H7 (cell line): ENCODE measurements around the gene AGAP1. TPM values are rescaled to one million over a fixed set of nuclear protein-coding genes. Genes with fewer than 3 reads are reported as not detected.

ENCODE experiments used
- DNase-seq: peaks from one replicate; pipeline ENCODE4 v3.0.0; 2012
- H3K27me3 ChIP-seq: 2 replicates; pipeline ENCODE4 v1.6.0; 2011; ENCODE audit warnings: mild to moderate bottlenecking, low read length; ENCODE audit not compliant: control insufficient read depth, insufficient read depth
- H3K36me3 ChIP-seq: replicated peaks from 2 replicates; pipeline ENCODE4 v1.5.1; 2011; ENCODE audit warnings: low read length; ENCODE audit not compliant: control insufficient read depth, insufficient read depth
- H3K4me3 ChIP-seq: 2 replicates; pipeline ENCODE4 v1.5.1; 2011; ENCODE audit warnings: low read depth, mild to moderate bottlenecking, control low read depth, low read length, moderate library complexity; ENCODE audit not compliant: insufficient read depth
- total RNA-seq: library from RNA; depleted of rRNA; stranded (reverse); fragments of >200 nt; shearing (Covaris generic); gene quantifications from 2 replicates; pipeline ENCODE4 v1.2.3, GENCODE V29; 2014

Gene AGAP1
- total RNA-seq, 1 experiment from 2014 or later = 12.6 TPM

DNA sequence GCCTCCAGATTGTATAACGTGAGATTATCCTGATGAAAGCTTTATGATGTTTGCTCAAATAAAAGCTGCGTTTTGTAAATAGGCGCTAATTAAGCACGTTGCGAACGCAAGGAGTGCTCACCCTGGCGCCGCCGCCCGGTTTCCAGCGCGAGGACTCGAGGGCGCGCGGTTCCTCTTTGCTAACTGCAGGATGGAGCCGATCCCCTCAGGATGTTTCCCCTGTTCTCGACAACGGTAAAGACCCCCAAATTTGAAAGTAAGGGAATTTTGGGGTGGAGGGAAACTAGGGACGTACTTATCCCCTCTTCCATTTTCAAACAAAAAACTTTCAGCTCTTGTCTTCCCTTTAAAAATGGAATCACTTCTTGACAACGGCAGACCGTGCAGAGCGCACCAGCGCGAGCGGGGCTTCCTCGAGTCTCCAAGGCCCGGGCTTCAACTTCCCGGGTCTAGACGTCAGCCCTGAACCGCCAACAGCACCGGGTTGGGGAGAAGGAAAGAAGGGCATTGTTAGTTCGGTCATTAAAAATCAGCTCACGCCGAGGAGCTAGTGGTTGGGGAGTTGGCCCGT, 675.4 kb downstream of the AGAP1 start:
- H3K27me3 ChIP-seq = peaks cover 93% of the 10 kb centered on the region
- H3K36me3 ChIP-seq = no peaks in the 10 kb centered on the region
- peak overlapping the region; percentile 50; the same call in 1 of the 2 replicates for H3K4me3 ChIP-seq
- DNase-seq = peak; percentile 79

DNA sequence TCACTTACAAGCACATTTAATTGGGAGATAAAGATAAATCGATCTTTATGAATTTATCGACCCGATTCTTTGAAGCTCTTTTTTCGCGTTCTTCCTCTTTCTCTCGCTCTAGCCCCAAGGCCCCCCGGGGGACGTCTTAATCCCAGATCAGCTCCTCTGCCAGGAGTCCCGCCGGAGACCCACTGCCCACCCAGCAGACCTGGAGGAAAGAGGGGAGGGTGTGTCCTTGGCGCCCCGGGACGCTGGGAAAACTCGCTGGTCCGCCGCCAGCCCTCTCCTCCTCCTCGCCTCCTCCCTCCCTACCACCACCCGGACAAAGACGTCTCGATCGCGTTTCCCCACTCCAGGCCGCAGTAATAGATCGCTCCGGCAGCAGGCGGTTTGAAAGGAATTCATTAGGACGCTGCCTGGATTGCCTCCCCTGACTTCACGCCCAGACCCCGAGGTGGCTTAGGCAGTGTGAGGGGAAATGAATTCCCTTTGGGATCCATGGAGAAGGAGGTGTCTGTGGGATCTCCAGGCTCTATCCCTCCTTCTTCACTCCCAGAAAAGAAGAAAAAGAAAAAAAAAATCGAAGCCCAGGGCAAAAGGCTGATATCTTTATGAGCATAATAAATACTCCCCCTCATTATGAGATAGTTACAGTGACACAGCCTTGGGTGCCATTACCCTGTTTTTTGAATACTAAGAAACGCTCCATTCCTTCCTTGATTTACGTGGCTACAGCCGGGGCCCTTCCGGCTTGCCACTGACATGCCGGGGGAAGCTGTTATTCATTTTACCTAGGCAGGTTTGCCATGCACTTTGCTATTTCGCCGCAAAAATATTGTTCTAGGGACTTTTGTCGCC, 676.1 kb downstream of the AGAP1 start:
- H3K4me3 ChIP-seq = peak overlapping the region; percentile 21; the same call in 1 of the 2 replicates
- no peaks in the 10 kb centered on the region for H3K36me3 ChIP-seq
- peak; percentile 81 for DNase-seq
- peaks cover 94% of the 10 kb centered on the region for H3K27me3 ChIP-seq

DNA sequence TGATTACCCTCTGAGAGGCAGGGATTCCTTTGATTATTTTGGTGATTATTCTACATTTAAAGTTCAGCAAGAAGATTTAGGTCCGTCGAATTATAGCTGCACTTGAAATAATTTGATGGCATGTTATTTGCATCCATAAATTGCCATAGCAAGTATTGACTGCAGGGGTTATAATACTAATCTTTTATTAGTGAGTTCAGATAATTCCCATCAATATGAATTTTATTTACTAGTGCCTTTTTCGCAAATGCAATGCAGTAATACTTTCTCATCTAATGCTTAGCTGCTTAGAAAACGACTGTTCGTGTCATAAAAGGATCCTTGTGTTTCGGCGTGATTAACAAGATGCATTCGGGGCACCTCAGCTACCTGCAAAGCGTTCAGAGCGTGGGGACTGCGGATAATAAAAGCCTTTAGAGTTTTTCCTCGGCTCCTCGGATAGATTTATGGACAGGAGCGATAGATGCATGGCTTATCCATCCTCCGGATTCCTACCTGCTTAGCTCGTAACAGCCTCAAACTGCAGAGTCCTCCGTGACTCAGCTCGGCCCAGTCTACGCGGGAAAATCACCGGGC, 676.8 kb downstream of the AGAP1 start:
- H3K4me3 ChIP-seq = no peak overlapping the region
- H3K36me3 ChIP-seq = no peaks in the 10 kb centered on the region
- no peak for DNase-seq
- peaks cover 94% of the 10 kb centered on the region for H3K27me3 ChIP-seq

DNA sequence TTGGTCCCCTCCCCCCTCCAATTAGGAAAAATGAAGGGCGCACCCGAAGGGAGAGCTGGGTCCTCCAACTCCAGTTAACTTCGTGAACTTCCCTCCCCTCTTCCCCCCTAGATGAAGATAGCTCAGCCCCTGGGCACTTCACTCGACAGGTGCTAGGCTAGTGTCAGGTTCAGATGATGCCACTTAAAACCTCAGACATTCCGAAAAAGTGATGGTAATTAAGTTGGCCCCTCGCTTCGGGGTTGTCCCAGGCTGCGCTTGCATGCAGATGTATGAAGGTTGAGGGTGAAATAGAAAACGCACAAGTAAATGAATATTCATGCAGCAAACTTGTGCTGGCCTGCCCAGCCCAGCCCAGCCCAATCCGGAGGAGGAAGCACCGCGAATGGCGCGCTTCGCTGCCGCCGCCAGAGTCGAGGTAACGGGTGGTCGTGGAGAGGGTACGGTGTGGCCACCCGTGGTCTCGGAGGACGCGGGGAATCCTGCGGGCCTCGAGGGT, 677.4 kb downstream of the AGAP1 start:
- peaks cover 94% of the 10 kb centered on the region for H3K27me3 ChIP-seq
- H3K36me3 ChIP-seq = no peaks in the 10 kb centered on the region
- H3K4me3 ChIP-seq = peak overlapping the region; percentile 29
- peak; percentile 79 for DNase-seq

DNA sequence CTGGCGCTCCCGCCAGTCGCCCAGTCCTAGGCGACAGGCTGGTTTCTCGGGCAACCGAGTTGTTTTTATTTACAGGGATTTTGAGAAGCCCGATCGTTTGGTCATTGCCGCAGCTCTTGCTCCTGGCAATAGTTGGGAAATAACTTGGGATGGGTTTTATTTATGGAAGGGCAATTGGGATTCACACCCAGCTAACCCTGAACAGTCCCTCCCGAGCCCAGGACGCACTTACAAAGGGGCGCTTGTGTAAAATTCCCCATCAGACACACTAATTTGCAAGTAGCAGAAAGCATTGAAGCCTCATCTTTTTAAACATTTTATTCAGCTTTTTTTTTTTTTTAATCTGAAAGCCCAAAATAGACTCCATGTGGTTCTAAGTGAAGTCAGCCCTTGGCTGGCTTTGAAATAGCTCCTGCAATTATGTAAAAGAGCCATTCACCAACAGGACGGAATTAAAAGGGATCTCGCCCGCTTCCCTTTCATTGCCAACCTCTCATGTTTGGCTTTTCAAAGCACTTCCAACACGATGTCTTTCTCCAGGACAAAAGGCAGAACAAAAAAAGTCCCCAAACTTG, 677.9 kb downstream of the AGAP1 start:
- no peaks in the 10 kb centered on the region for H3K36me3 ChIP-seq
- DNase-seq = peak; percentile 53
- H3K27me3 ChIP-seq = peaks cover 93% of the 10 kb centered on the region
- peak overlapping the region; percentile 29 for H3K4me3 ChIP-seq

DNA sequence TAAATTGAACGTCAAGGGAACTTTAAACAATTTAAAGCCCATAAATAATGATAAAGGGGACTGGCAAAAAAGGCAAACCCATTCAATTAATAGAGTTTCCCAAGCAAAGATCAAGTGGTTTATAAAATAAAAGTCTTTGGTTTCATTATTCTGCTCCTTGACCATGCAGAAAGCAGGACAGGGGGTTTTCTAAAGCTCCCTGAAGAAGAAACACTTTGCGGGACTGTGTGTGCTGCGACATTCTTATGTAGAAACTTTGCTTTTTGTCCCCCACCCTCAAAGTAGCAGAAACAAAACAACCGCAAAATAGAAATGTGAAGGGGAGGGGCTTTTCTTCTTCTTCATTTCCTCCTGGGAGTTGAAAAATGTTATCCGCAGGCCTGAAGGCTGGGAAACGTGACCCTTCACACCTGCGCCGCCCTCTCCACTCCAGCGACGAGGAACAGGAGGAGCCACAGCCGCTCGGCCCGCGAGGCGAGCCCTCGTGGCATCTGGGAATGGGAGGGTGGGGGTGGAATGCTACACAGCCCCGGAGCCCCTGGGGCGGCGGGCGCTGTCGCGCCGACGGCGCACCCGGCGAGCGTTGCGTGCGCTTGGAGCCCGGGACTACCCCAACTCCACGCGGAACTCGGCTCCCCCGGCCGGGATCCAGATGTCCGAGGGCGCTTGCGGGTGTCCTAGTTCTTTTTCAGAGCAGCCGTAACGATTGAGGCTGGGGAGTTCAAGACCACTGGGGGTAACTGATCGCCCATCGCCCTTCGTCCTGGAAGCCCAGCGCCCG, 678.6 kb downstream of the AGAP1 start:
- Histone ChIP-seq H3K4me3 (peak overlapping the region; percentile 16; the same call in 1 of the 2 replicates), H3K36me3 (no peaks in the 10 kb centered on the region), H3K27me3 (peaks cover 89% of the 10 kb centered on the region)
- DNase-seq = peak; percentile 81

DNA sequence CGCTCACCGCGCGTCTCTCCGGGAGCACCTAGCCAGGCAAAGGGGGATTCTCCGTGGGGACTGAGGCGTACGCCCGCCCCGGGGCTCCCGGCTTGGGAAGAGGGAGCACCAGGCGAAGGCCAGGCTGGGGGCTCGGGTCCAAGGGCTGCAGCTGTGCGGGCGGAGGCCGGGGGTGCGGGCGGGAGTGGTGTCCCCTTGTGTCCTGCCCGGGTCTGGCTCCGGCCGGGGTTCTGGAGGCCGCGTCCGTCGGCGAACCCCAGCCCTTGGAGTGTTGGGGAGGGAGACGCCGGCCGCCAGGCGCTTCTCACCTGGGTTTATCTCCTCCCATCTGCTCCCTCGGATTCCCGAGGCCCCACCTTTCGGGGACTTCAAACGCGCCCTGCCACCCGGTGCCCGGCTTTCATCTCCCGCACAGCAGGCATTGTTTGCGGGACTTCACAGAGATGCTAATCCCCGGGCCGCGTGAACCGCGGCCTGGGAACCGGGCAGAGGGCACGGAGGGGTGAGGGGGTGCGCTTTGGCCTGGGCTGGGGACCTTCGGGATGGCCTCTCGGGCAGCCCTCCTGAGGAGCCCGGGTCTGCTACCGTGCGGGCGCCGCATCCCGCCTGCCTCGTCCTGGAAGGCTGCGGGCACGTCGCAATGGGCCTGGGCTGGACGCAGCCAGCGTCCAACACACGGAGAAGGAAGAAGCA, 679.3 kb downstream of the AGAP1 start:
- DNase-seq = peak; percentile 86
- peak overlapping the region; percentile 16; the same call in 1 of the 2 replicates for H3K4me3 ChIP-seq

DNA sequence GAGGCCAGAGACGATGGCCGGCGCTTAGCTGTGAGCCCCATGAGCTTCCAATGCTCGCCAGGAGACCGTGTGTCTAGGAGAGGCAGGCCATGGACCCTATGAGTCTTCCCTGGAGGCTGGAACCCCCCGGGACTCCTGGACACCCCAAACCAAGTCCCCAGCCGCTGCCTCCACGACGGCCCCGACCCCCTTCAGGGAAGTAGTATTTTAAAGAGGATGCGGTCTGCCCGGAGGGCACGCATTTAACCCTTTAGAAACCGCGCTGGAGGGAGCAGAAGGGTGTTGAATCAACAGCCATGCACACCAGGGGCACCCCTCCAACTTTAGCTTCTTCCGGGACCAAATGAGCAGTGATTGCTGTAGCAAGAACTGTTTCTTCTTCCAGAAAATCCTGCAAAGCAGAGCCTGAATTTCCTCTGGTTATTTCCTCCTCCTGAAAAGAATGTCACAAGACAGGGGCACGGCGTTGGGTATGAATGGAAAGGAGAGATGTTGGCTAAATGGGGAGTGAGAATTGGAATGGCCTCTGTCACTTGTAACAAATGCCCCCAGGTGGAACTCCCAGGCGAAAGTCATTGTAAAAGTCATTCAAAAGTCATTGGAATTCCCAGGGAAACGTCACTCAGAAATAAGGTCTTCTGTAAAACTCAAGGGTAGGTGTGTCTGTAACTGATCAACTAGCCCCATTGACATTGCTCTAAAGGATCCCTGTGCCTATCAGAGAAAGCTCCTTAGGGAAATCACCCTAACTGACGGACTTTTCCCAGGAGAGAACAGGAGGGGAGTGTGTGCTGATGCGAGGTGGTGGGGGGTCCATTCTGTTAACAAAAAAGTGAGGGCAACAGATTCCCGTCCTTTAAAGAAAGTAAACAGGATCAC, 680.1 kb downstream of the AGAP1 start:
- no peaks in the 10 kb centered on the region for H3K36me3 ChIP-seq
- H3K27me3 ChIP-seq = peaks cover 84% of the 10 kb centered on the region
- H3K4me3 ChIP-seq = peak overlapping the region; percentile 16; the same call in 1 of the 2 replicates
- peak; percentile 60 for DNase-seq

More for the DNA sequence above, 679.3 kb downstream of the AGAP1 start:
- Histone ChIP-seq H3K27me3 (peaks cover 85% of the 10 kb centered on the region), H3K36me3 (no peaks in the 10 kb centered on the region)

DNA sequence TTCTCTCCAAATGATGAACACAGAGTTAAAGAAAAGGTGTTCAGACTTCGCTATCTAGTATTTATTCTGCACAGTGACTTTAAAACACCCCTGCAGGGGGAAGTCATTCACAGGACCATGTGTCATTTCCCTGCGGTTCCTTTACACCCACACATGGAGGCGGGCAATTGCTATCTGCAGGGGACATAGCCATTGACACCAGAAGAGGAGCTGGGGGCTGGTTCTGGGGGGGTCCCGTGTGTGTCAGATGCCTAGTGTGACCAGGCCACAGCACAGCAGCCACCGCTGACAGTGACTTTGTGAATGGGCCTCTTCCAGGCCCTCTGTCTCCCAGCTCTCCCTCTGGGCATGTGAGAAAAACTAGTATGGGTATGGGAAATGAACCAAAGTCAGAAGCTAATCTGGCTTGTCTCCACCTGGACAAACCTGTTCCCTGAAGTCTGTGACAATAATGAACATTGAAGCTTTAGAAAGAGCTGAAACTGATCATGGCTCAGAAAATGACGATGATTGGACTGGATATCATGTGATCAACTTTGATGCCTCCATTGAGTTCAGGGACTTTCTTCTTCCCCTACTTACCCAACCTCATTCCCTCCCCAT, 681.8 kb downstream of the AGAP1 start:
- no peak overlapping the region for H3K4me3 ChIP-seq
- H3K36me3 ChIP-seq = no peaks in the 10 kb centered on the region
- DNase-seq = no peak
- H3K27me3 ChIP-seq = peaks cover 79% of the 10 kb centered on the region

DNA sequence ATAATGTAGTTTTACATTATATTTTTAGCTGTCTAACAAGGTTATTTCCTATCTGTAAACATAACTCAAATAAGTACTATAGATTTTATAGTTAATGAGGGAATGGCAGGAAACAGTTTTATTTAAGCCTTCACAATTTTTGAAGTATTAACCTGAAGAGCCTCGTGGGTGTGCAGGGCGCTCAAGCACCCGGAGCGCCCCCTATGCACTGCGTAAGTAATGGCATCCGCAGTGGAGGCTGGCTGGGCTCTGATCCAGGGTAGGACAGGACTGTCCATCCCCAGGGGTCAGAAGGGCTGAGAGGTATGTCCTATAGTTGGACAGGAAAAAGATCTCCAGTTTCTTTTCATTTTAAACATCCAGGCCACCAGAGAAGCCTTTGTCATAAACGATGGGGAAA, 682.6 kb downstream of the AGAP1 start:
- peak; percentile 90 for DNase-seq
- Histone ChIP-seq H3K27me3 (peaks cover 71% of the 10 kb centered on the region), H3K4me3 (no peak overlapping the region), H3K36me3 (no peaks in the 10 kb centered on the region)

DNA sequence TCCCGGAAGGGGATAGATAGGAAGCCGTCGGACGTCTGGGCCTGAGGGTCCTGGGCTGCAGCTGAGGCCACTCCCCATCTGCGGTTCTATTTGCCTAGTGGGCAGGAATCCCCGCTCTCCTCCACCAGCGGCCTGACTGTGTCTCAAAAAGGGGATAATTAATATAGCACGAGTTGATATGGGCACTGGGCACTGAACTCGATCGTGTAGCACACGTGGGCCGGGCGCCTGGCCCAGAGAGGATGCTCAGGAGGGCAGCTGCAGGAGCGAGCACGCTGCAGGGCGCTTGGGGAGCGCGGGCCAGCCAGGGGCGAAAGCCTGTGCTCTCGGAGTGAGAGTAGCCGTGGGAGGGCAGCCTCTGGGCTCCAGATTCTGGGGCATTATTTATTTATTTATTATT, 683.1 kb downstream of the AGAP1 start:
- DNase-seq = peak; percentile 53
- peaks cover 66% of the 10 kb centered on the region for H3K27me3 ChIP-seq

DNA sequence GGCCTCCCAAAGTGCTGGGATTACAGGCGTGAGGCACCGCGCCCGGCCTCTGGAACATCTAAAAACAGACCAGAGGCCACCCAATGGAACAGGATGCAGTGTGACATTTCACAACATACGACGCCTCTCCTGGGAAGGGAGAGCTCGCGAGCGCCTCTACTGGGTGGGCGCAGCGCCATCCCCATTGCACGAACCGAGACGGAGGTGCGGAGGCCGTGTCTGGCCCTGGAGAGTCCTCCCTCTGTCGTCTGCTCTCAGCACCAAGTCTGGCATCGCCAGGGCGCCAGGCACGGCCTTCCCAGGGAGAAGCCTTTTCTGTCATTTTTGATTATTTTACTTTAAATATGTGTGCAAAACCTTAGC, 683.7 kb downstream of the AGAP1 start:
- Histone ChIP-seq H3K36me3 (no peaks in the 10 kb centered on the region), H3K27me3 (peaks cover 59% of the 10 kb centered on the region), H3K4me3 (peak overlapping the region; percentile 36)
- peak; percentile 94 for DNase-seq

More for the DNA sequence above, 683.1 kb downstream of the AGAP1 start:
- no peaks in the 10 kb centered on the region for H3K36me3 ChIP-seq
- H3K4me3 ChIP-seq = no peak overlapping the region
